OCI-LY7 (cell line): ENCODE results near the gene IL1RL2. TPM values are rescaled to one million over a fixed set of nuclear protein-coding genes. Genes with fewer than 3 reads are reported as not detected.

ENCODE experiments used
- BruUV-seq: library from RNA; stranded (reverse); fragments of 400-500 nt; replicated peaks from 2 replicates; lab custom pipeline; 2021; lab: Mats Ljungman, UMichigan
- CTCF ChIA-PET: fragments of 300-600 bp; sonication (Branson Sonifier 250); formaldehyde crosslinking; loops from one replicate; lab custom pipeline; 2022; ENCODE audit warnings: antibody characterized with exemption; ENCODE audit not compliant: unreplicated experiment; lab: Charles Lee
- POLR2A ChIA-PET: fragments of 300-600 bp; sonication (Branson Sonifier 250); formaldehyde crosslinking; loops from one replicate; lab custom pipeline; 2022; ENCODE audit warnings: antibody characterized with exemption; lab: Charles Lee
- DNase-seq: peaks from one replicate; pipeline ENCODE4 v3.0.0-alpha.2; 2015; ENCODE audit warnings: low spot score
- H2AFZ ChIP-seq: fragments of 200-600 bp; sonication (generic), shearing (Covaris generic); 2 replicates; pipeline ENCODE4 v1.6.1; 2014; ENCODE audit warnings: mild to moderate bottlenecking, antibody characterized with exemption, low read length, moderate library complexity
- H3K27ac ChIP-seq: fragments of 200-600 bp; sonication (generic); 2 replicates; pipeline ENCODE4 v1.5.1; 2014; ENCODE audit warnings: mixed run types, low read depth, mild to moderate bottlenecking, moderate library complexity, low read length, inconsistent platforms; ENCODE audit not compliant: poor library complexity, severe bottlenecking
- H3K36me3 ChIP-seq: fragments of 200-600 bp; sonication (generic); 2 replicates; pipeline ENCODE4 v1.6.1; 2014; ENCODE audit warnings: mild to moderate bottlenecking, antibody characterized with exemption, low read length, moderate library complexity, mixed read lengths; ENCODE audit not compliant: insufficient read depth
- H3K4me1 ChIP-seq: fragments of 200-600 bp; sonication (generic); 2 replicates; pipeline ENCODE4 v1.5.1; 2014; ENCODE audit warnings: mild to moderate bottlenecking, low read length; ENCODE audit not compliant: insufficient read depth, poor library complexity, severe bottlenecking
- H3K4me2 ChIP-seq: fragments of 200-600 bp; sonication (generic); 2 replicates; pipeline ENCODE4 v1.6.1; 2014; ENCODE audit warnings: mild to moderate bottlenecking, low read length
- H3K4me3 ChIP-seq: fragments of 200-600 bp; sonication (generic); 2 replicates; pipeline ENCODE4 v1.5.1; 2014; ENCODE audit warnings: mild to moderate bottlenecking, low read depth, low read length; ENCODE audit not compliant: poor library complexity, severe bottlenecking
- H3K79me2 ChIP-seq: fragments of 200-600 bp; sonication (generic); 2 replicates; pipeline ENCODE4 v1.6.1; 2016; ENCODE audit warnings: low read depth, mild to moderate bottlenecking, low read length, moderate library complexity, mixed read lengths; ENCODE audit not compliant: insufficient read depth
- H3K9me2 ChIP-seq: fragments of 200-600 bp; sonication (generic); 2 replicates; pipeline ENCODE4 v1.6.1; 2016; ENCODE audit warnings: mild to moderate bottlenecking, low read length, mixed read lengths; ENCODE audit not compliant: insufficient read depth
- H3K9me3 ChIP-seq: fragments of 200-600 bp; sonication (generic); 2 replicates; pipeline ENCODE4 v1.6.1; 2014; ENCODE audit warnings: mild to moderate bottlenecking, mixed run types, low read length, mixed read lengths
- H4K20me1 ChIP-seq: fragments of 200-600 bp; sonication (generic); 2 replicates; pipeline ENCODE4 v1.6.1; 2014; ENCODE audit warnings: mild to moderate bottlenecking, antibody characterized with exemption, low read length, moderate library complexity, mixed read lengths; ENCODE audit not compliant: insufficient read depth
- CTCF ChIP-seq: fragments of 200-600 bp; sonication (generic); conservative IDR thresholded peaks from 2 replicates; pipeline ENCODE4 v1.5.1; 2014; ENCODE audit warnings: mild to moderate bottlenecking, antibody characterized with exemption, low read length, moderate library complexity, mixed read lengths
- EZH2phosphoT487 ChIP-seq: fragments of 200-600 bp; sonication (generic); IDR thresholded peaks from 2 replicates; pipeline ENCODE4 v1.6.1; 2018; ENCODE audit warnings: low read depth, borderline replicate concordance, mild to moderate bottlenecking, mixed run types, antibody characterized with exemption, low read length, moderate library complexity, mixed read lengths
- intact Hi-C: fragments of 100-400 bp; cut with micrococcal nuclease; formaldehyde crosslinking; loops from one replicate; pipeline ENCODE4 v1.10.0; 2022; ENCODE audit not compliant: unreplicated experiment
- total RNA-seq, 2 experiments: library from RNA; depleted of rRNA in 1 of 2; stranded (reverse); fragments of >200 nt in 1 of 2; shearing (Covaris generic) in 1 of 2; gene quantifications; 2 replicates each; pipeline ENCODE4 v1.2.3, GENCODE V29; 2014 to 2022

IL1RL2 gene
- total RNA-seq, 2 experiments from 2014 or later, result not detected

DNA sequence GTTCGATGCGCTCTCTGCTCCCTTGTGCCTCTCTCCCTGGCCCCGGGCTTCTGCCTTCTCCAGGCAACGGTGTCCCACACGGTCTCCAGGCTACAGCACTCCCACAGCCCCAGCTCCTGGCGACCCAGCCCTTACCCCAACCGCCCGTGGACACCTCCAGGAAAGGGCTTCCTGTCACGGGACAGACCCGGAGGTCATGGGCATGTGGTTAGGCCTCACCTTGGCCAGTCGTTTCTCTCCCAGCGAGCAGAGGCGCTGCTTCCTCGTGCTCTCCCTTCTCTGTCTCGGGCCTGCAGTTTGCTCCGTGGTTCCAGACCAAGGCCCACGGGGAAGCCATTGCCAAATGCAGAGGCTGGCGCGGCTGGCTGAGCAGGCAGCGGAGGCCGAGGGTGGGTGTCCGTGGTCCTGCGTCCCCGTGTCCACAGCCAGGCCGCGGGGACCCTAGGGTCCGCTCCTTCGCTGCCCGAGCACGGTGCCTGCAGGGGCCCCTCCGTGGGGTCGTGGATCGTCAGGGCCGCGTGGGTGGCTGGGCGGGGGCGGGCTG, 63.5 kb downstream of the IL1RL2 start:
- ChIA-PET CTCF (no interaction called here), POLR2A (interaction anchor here (0.7 kb wide), 1 partner anchor 228 kb away, joined by 4 read pairs; no protein-coding TSS in a partner anchor)
- intact Hi-C loops, result no loop called here
- H4K20me1 ChIP-seq, result no peaks in the 10 kb centered on the region
- TF ChIP-seq CTCF (no peak), EZH2phosphoT487 (no peak)
- DNase-seq, result no peak
- H3K79me2 ChIP-seq, result no peaks in the 10 kb centered on the region
- H3K4me1 ChIP-seq, result no peaks in the 10 kb centered on the region
- no peak overlapping the region for H3K4me3 ChIP-seq
- no peaks in the 10 kb centered on the region for H3K9me2 ChIP-seq
- no TSS peak for BruUV-seq
- H3K4me2 ChIP-seq, result no peak overlapping the region
- H3K36me3 ChIP-seq, result no peaks in the 10 kb centered on the region
- H3K9me3 ChIP-seq, result no peaks in the 10 kb centered on the region
- H3K27ac ChIP-seq, result no peak overlapping the region
- H2AFZ ChIP-seq, result no peak overlapping the region

GRCh38 chr2:102251042-102251848, 64.4 kb downstream of the IL1RL2 start:
- Histone ChIP-seq H4K20me1 (no peaks in the 10 kb centered on the region), H3K27ac (no peak overlapping the region), H3K9me3 (no peaks in the 10 kb centered on the region), H3K4me3 (no peak overlapping the region), H3K4me1 (no peaks in the 10 kb centered on the region), H3K79me2 (no peaks in the 10 kb centered on the region), H3K9me2 (no peaks in the 10 kb centered on the region), H3K4me2 (no peak overlapping the region), H3K36me3 (no peaks in the 10 kb centered on the region), H2AFZ (no peak overlapping the region)
- intact Hi-C loops, result no loop called here
- no TSS peak for BruUV-seq
- no peak for DNase-seq
- ChIA-PET POLR2A (interaction anchor here (0.7 kb wide), 2 partner anchors 111 to 229 kb away, joined by 3 to 4 read pairs; no protein-coding TSS in a partner anchor), CTCF (no interaction called here)
- no peak for TF ChIP-seq EZH2phosphoT487
- TF ChIP-seq CTCF, result no peak

DNA sequence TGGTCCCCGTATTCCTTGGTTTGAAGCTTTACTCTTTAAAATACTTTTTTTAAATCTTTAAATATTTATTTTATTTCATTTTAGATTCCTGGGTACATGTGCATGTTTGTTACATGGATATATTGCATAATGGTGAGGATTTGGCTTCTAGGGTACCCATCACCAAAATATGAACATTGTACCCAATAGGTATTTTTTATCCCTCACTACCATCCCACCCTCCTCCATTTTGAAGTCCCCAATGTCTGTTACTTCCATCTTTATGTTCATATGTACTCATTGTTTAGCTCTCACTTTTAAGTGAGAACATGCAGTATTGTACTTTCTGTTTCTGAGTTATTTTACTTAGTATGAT, 65.0 kb downstream of the IL1RL2 start:
- no peak overlapping the region for H3K4me3 ChIP-seq

More for the DNA sequence above, 65.0 kb downstream of the IL1RL2 start:
- Histone ChIP-seq H2AFZ (no peak overlapping the region), H3K9me2 (no peaks in the 10 kb centered on the region), H4K20me1 (no peaks in the 10 kb centered on the region), H3K9me3 (no peaks in the 10 kb centered on the region), H3K79me2 (no peaks in the 10 kb centered on the region), H3K36me3 (no peaks in the 10 kb centered on the region), H3K27ac (no peak overlapping the region), H3K4me2 (no peak overlapping the region), H3K4me1 (no peaks in the 10 kb centered on the region)
- CTCF ChIA-PET, result no interaction called here
- POLR2A ChIA-PET, result interaction anchor here (0.7 kb wide), 1 partner anchor 111 kb away, joined by 3 read pairs; no protein-coding TSS in a partner anchor
- BruUV-seq, result no TSS peak
- no peak for DNase-seq
- no peak for TF ChIP-seq CTCF
- TF ChIP-seq EZH2phosphoT487, result no peak
- intact Hi-C loops, result no loop called here
